ENCODE measurements around the gene GPR149.

- TF ChIP-seq CTCF (optimal IDR thresholded peaks at IDR 0.05 in 1 of 3, IDR thresholded peaks at IDR 0.05 in 1 of 3, conservative IDR thresholded peaks at IDR 0.05 in 1 of 3; ENCODE audit: extremely low read depth in 1 of 3, insufficient read depth in 2 of 3, low read length in 3 of 3) (no peak), EZH2 (IDR thresholded peaks at IDR 0.05; ENCODE audit: low read length) (no peak)
These were observed 128.4 kb downstream of the GPR149 start for GRCh38 chr3:154301561-154301960.

All from keratinocyte (primary cell).